Astrocyte of the cerebellum (primary cell): ENCODE measurements around the gene NIM1K.

ENCODE experiments used
- DNase-seq: peaks from one replicate; pipeline ENCODE4 v3.0.0-alpha.2; 2011; ENCODE audit warnings: low read depth
- H3K4me3 ChIP-seq: 2 replicates; pipeline ENCODE4 v1.5.1; 2011; ENCODE audit warnings: mild to moderate bottlenecking, low read depth, low read length, moderate library complexity
- CTCF ChIP-seq: IDR thresholded peaks from 2 replicates; pipeline ENCODE4 v1.5.1; 2012; ENCODE audit warnings: low read length, low read depth, moderate library complexity, mild to moderate bottlenecking; ENCODE audit errors: missing control alignments
- in situ Hi-C: cut with HindIII; loops from 2 replicates; pipeline ENCODE4 v1.10.0; 2017; ENCODE audit warnings: low sequenced_read_pairs

Gene NIM1K

GRCh38 chr5:43298443-43298842 is 106.4 kb downstream of the NIM1K start:
- DNase-seq: no peak
- no peak overlapping the region for H3K4me3 ChIP-seq
- no peak for TF ChIP-seq CTCF
- in situ Hi-C loops: no loop called here

GRCh38 chr5:43300112-43300511 is 108.1 kb downstream of the NIM1K start:
- TF ChIP-seq CTCF: no peak
- in situ Hi-C loops: no loop called here
- H3K4me3 ChIP-seq: no peak overlapping the region

DNA sequence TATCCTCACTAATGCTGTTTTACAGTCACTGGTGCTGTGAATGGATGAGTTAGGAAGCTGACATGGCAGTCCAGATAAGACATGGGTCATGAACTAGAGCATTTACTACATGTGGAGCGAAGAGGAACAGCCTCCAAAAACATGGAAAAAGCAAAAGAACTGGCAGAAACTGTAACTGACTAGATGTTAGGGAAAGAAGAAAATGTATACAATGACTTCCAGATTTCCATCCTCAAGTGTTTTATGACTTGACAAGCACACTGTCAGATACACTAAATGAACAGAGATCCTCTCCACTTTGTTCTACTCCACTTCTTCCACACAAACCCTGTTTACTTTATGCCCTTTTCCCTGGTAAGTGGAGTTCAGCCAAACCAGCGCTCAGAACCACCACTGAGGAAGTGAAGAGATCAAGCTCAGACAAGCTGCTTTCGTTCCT is 109.6 kb downstream of the NIM1K start:
- H3K4me3 ChIP-seq: no peak overlapping the region

More at GRCh38 chr5:43300112-43300511, 108.1 kb downstream of the NIM1K start:
- DNase-seq: no peak

DNA sequence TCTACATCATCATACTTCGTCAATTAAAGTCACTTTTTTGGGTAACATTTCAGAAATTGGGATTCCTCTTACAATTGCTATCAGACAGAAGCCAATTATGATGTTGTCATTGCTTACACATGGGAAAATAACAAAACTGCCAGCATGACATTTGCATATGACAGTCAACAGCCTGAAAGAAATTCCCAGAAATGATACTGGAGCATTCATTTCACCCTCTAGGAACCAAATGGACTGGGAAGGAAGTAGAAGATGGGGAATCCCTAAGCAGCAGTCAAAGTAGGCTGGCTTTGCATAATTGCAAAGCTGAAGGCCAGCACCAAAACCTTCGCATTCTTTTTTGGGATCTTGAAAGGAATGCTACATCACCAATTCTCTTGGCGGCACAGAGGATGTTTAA is 110.5 kb downstream of the NIM1K start:
- DNase-seq: no peak
- no peak for TF ChIP-seq CTCF
- H3K4me3 ChIP-seq: no peak overlapping the region
- in situ Hi-C loops: no loop called here

More for the DNA sequence above, 109.6 kb downstream of the NIM1K start:
- DNase-seq: no peak
- TF ChIP-seq CTCF: no peak
- in situ Hi-C loops: no loop called here

DNA sequence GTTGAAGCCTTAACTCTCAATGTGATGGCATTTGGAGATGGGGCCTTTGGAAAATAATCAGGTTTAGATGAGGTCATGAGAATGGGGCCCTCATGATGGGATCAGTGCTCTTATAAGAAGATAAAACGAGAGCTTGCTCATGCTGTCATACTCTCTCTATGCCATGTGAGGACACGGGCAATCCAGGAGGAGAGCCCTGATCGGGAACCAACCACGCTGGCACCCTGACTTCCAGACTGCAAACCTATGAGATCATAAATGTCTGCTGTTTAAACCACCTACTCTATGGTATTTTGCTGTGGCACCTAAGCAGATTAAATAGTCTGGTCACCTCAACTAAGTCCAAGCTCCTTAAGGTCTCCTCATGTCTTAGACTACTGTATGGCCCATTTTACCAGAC is 111.2 kb downstream of the NIM1K start:
- no peak overlapping the region for H3K4me3 ChIP-seq
- no peak for DNase-seq
- in situ Hi-C loops: no loop called here
- TF ChIP-seq CTCF: no peak

- no peak for DNase-seq
- in situ Hi-C loops: no loop called here
- TF ChIP-seq CTCF: no peak
- H3K4me3 ChIP-seq: no peak overlapping the region
Observed at GRCh38 chr5:43304525-43304924, 112.5 kb downstream of the NIM1K start.
